Panc1 (cell line): ENCODE results near the gene LRRC18.

Experiments used
- POLR2AphosphoS5 ChIP-seq: IDR thresholded peaks from 2 replicates; pipeline ENCODE4 v1.6.1; 2012; ENCODE audit warnings: mild to moderate bottlenecking, low read depth, low read length, moderate library complexity
- TCF7L2 ChIP-seq: IDR thresholded peaks from 2 replicates; pipeline ENCODE4 v1.6.1; 2011; ENCODE audit warnings: mild to moderate bottlenecking, low read depth, low read length, inconsistent platforms
- TF ChIP-seq, protein P1 (sequence below): fragments of 450-650 bp; IDR thresholded peaks from 2 replicates; pipeline ENCODE4 v1.5.1; 2017; ENCODE audit warnings: mild to moderate bottlenecking
- TF ChIP-seq, protein P2 (sequence below), 2 experiments: IDR thresholded peaks; 2 replicates each; pipeline ENCODE4 v1.6.1; 2011 to 2012; ENCODE audit warnings: low read depth in 2 of 2, control low read depth in 1 of 2, low read length in 1 of 2, mild to moderate bottlenecking in 1 of 2, moderate library complexity in 1 of 2; ENCODE audit not compliant: insufficient read depth in 1 of 2

DNA sequence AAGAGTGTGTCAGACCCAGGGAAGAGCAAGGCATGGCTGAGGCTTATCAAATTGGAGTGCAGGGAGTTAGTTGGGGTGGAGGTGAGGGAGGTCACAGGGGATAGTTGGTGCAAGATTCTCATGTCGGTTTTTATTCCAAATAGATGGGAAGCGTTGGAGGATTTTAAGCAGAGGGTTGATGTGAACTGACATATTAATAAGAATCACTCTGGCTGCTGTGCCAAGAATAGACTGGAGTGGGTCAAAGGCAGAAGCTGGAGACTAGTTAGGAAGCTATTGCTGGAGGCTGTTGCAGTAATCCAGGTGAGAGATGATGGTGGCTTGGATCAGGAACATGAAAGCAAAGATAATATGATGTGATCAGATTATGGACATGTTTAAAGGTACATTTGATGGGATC lies 36.5 kb downstream of the LRRC18 start:
- TF ChIP-seq, protein P1, sequence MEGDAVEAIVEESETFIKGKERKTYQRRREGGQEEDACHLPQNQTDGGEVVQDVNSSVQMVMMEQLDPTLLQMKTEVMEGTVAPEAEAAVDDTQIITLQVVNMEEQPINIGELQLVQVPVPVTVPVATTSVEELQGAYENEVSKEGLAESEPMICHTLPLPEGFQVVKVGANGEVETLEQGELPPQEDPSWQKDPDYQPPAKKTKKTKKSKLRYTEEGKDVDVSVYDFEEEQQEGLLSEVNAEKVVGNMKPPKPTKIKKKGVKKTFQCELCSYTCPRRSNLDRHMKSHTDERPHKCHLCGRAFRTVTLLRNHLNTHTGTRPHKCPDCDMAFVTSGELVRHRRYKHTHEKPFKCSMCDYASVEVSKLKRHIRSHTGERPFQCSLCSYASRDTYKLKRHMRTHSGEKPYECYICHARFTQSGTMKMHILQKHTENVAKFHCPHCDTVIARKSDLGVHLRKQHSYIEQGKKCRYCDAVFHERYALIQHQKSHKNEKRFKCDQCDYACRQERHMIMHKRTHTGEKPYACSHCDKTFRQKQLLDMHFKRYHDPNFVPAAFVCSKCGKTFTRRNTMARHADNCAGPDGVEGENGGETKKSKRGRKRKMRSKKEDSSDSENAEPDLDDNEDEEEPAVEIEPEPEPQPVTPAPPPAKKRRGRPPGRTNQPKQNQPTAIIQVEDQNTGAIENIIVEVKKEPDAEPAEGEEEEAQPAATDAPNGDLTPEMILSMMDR = no peak
- TF ChIP-seq POLR2AphosphoS5 (no peak), TCF7L2 (no peak)
- TF ChIP-seq, protein P2, sequence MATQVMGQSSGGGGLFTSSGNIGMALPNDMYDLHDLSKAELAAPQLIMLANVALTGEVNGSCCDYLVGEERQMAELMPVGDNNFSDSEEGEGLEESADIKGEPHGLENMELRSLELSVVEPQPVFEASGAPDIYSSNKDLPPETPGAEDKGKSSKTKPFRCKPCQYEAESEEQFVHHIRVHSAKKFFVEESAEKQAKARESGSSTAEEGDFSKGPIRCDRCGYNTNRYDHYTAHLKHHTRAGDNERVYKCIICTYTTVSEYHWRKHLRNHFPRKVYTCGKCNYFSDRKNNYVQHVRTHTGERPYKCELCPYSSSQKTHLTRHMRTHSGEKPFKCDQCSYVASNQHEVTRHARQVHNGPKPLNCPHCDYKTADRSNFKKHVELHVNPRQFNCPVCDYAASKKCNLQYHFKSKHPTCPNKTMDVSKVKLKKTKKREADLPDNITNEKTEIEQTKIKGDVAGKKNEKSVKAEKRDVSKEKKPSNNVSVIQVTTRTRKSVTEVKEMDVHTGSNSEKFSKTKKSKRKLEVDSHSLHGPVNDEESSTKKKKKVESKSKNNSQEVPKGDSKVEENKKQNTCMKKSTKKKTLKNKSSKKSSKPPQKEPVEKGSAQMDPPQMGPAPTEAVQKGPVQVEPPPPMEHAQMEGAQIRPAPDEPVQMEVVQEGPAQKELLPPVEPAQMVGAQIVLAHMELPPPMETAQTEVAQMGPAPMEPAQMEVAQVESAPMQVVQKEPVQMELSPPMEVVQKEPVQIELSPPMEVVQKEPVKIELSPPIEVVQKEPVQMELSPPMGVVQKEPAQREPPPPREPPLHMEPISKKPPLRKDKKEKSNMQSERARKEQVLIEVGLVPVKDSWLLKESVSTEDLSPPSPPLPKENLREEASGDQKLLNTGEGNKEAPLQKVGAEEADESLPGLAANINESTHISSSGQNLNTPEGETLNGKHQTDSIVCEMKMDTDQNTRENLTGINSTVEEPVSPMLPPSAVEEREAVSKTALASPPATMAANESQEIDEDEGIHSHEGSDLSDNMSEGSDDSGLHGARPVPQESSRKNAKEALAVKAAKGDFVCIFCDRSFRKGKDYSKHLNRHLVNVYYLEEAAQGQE (IDR thresholded peaks at IDR 0.05; ENCODE audit: insufficient read depth in 1 of 2, low read depth in 2 of 2, low read length in 1 of 2) = no peak
